ENCODE results near the gene ZMIZ1. TPM values are rescaled to one million over a fixed set of nuclear protein-coding genes. Genes with fewer than 3 reads are reported as not detected.

Gene ZMIZ1
- total RNA-seq, 1 donor from 2014 or later = 93.9 TPM

- no peaks in the 10 kb centered on the region for H3K9me3 Mint-ChIP-seq
- CTCF ChIA-PET = no interaction called here
- POLR2A ChIA-PET = interaction anchor here (0.6 kb wide), 1 partner anchor 34 kb away, joined by 4 read pairs; no protein-coding TSS in a partner anchor
- ATAC-seq (ENCODE audit: low read depth) (no peak), DNase-seq (no peak)
- peaks cover 31% of the 10 kb centered on the region for H3K27me3 Mint-ChIP-seq
- no peak overlapping the region for H3K4me3 Mint-ChIP-seq
- intact Hi-C loops (cut with micrococcal nuclease) = loop anchor here (5.0 kb wide), 1 partner anchor 45 kb away; no protein-coding TSS in a partner anchor
- no peak overlapping the region for H3K27ac Mint-ChIP-seq
- H3K4me1 Mint-ChIP-seq = peaks cover 32% of the 10 kb centered on the region
- no peaks in the 10 kb centered on the region for H3K36me3 Mint-ChIP-seq (ENCODE audit: low read depth)
- TF ChIP-seq CTCF (IDR thresholded peaks at IDR 0.05) = no peak
Observed at GRCh38 chr10:79101560-79102497, 33.1 kb downstream of the ZMIZ1 start.

- CTCF ChIA-PET = no interaction called here
- no peak overlapping the region for H3K27ac Mint-ChIP-seq
Observed at GRCh38 chr10:79102498-79102874, 33.7 kb downstream of the ZMIZ1 start.

GRCh38 chr10:79103129-79103528 is 34.4 kb downstream of the ZMIZ1 start:
- peaks cover 31% of the 10 kb centered on the region for H3K27me3 Mint-ChIP-seq

More at GRCh38 chr10:79102498-79102874, 33.7 kb downstream of the ZMIZ1 start:
- H3K4me1 Mint-ChIP-seq = peaks cover 32% of the 10 kb centered on the region
- no peak overlapping the region for H3K4me3 Mint-ChIP-seq
- DNase-seq (no peak), ATAC-seq (ENCODE audit: low read depth) (no peak)
- intact Hi-C loops (cut with micrococcal nuclease) = loop anchor here (5.0 kb wide), 1 partner anchor 45 kb away; no protein-coding TSS in a partner anchor
- H3K9me3 Mint-ChIP-seq = no peaks in the 10 kb centered on the region
- no peaks in the 10 kb centered on the region for H3K36me3 Mint-ChIP-seq (ENCODE audit: low read depth)
- POLR2A ChIA-PET = interaction anchor here (0.6 kb wide), 1 partner anchor 35 kb away, joined by 4 read pairs; no protein-coding TSS in a partner anchor
- TF ChIP-seq CTCF (IDR thresholded peaks at IDR 0.05) = no peak
- H3K27me3 Mint-ChIP-seq = peaks cover 31% of the 10 kb centered on the region

GRCh38 chr10:79103585-79103984 is 34.8 kb downstream of the ZMIZ1 start:
- H3K36me3 Mint-ChIP-seq (ENCODE audit: low read depth) = no peaks in the 10 kb centered on the region
- H3K4me3 Mint-ChIP-seq = no peak overlapping the region
- ATAC-seq (ENCODE audit: low read depth) (no peak), DNase-seq (no peak)
- peaks cover 24% of the 10 kb centered on the region for H3K4me1 Mint-ChIP-seq
- POLR2A ChIA-PET = no interaction called here
- no peak overlapping the region for H3K27ac Mint-ChIP-seq
- intact Hi-C loops (cut with micrococcal nuclease) = loop anchor here (5.0 kb wide), 1 partner anchor 44 kb away; no protein-coding TSS in a partner anchor
- peaks cover 31% of the 10 kb centered on the region for H3K27me3 Mint-ChIP-seq
- CTCF ChIA-PET = no interaction called here
- no peaks in the 10 kb centered on the region for H3K9me3 Mint-ChIP-seq
- no peak for TF ChIP-seq CTCF (IDR thresholded peaks at IDR 0.05)

More at GRCh38 chr10:79103129-79103528, 34.4 kb downstream of the ZMIZ1 start:
- H3K4me3 Mint-ChIP-seq = no peak overlapping the region
- H3K36me3 Mint-ChIP-seq (ENCODE audit: low read depth) = no peaks in the 10 kb centered on the region
- ChIA-PET CTCF (no interaction called here), POLR2A (no interaction called here)
- DNase-seq = no peak
- H3K27ac Mint-ChIP-seq = no peak overlapping the region
- H3K9me3 Mint-ChIP-seq = no peaks in the 10 kb centered on the region
- peaks cover 28% of the 10 kb centered on the region for H3K4me1 Mint-ChIP-seq
- TF ChIP-seq CTCF (IDR thresholded peaks at IDR 0.05) = no peak
- ATAC-seq (ENCODE audit: low read depth) = no peak
- intact Hi-C loops (cut with micrococcal nuclease) = loop anchor here (5.0 kb wide), 1 partner anchor 44 kb away; no protein-coding TSS in a partner anchor

- ChIA-PET CTCF (no interaction called here), POLR2A (interaction anchor here (1.1 kb wide), 1 partner anchor 9 kb away, joined by 5 read pairs; no protein-coding TSS in a partner anchor)
- Mint-ChIP-seq H3K4me1 (peaks cover 19% of the 10 kb centered on the region), H3K27ac (no peak overlapping the region), H3K9me3 (no peaks in the 10 kb centered on the region), H3K27me3 (peaks cover 32% of the 10 kb centered on the region), H3K36me3 (ENCODE audit: low read depth) (no peaks in the 10 kb centered on the region), H3K4me3 (no peak overlapping the region)
- no peak for DNase-seq
- no peak for TF ChIP-seq CTCF (IDR thresholded peaks at IDR 0.05)
- no peak for ATAC-seq (ENCODE audit: low read depth)
- intact Hi-C loops (cut with micrococcal nuclease) = no loop called here
Observed at GRCh38 chr10:79105150-79105739, 36.5 kb downstream of the ZMIZ1 start.
